ENCODE results near the gene RNF223. TPM values are rescaled to one million over a fixed set of nuclear protein-coding genes. Genes with fewer than 3 reads are reported as not detected.

The RNF223 gene
- total RNA-seq, 1 donor from 2014 or later, result 7.5 TPM

- Histone ChIP-seq H3K36me3 (ENCODE audit: control insufficient read depth, insufficient read depth, low read length) (no peaks in the 10 kb centered on the region), H3K27me3 (ENCODE audit: control insufficient read depth, insufficient read depth, low read length) (no peaks in the 10 kb centered on the region), H3K4me3 (ENCODE audit: low read depth, low read length) (no peak overlapping the region)
- no peak for DNase-seq (ENCODE audit: low read depth)
- TF ChIP-seq CTCF (IDR thresholded peaks at IDR 0.05; ENCODE audit: insufficient read depth, low read length, poor library complexity, severe bottlenecking), result no peak
Measured at GRCh38 chr1:1092894-1093609, 18.9 kb upstream of the RNF223 start.

GRCh38 chr1:1092149-1092855, 18.2 kb upstream of the RNF223 start:
- no peak overlapping the region for H3K4me3 ChIP-seq (ENCODE audit: low read depth, low read length)
- DNase-seq (ENCODE audit: low read depth), result no peak
- H3K27me3 ChIP-seq (ENCODE audit: control insufficient read depth, insufficient read depth, low read length), result no peaks in the 10 kb centered on the region
- no peaks in the 10 kb centered on the region for H3K36me3 ChIP-seq (ENCODE audit: control insufficient read depth, insufficient read depth, low read length)
- TF ChIP-seq CTCF (IDR thresholded peaks at IDR 0.05; ENCODE audit: insufficient read depth, low read length, poor library complexity, severe bottlenecking), result no peak

- Histone ChIP-seq H3K4me3 (ENCODE audit: low read depth, low read length) (no peak overlapping the region), H3K27me3 (ENCODE audit: control insufficient read depth, insufficient read depth, low read length) (no peaks in the 10 kb centered on the region), H3K36me3 (ENCODE audit: control insufficient read depth, insufficient read depth, low read length) (no peaks in the 10 kb centered on the region)
- DNase-seq (ENCODE audit: low read depth), result no peak
- no peak for TF ChIP-seq CTCF (IDR thresholded peaks at IDR 0.05; ENCODE audit: insufficient read depth, low read length, poor library complexity, severe bottlenecking)
Measured at GRCh38 chr1:1091344-1092148, 17.4 kb upstream of the RNF223 start.

- no peak for TF ChIP-seq CTCF (IDR thresholded peaks at IDR 0.05; ENCODE audit: insufficient read depth, low read length, poor library complexity, severe bottlenecking)
Measured at GRCh38 chr1:1090424-1091343, 16.6 kb upstream of the RNF223 start.

GRCh38 chr1:1089731-1090423, 15.8 kb upstream of the RNF223 start:
- TF ChIP-seq CTCF (IDR thresholded peaks at IDR 0.05; ENCODE audit: insufficient read depth, low read length, poor library complexity, severe bottlenecking), result no peak
- Histone ChIP-seq H3K36me3 (ENCODE audit: control insufficient read depth, insufficient read depth, low read length) (no peaks in the 10 kb centered on the region), H3K27me3 (ENCODE audit: control insufficient read depth, insufficient read depth, low read length) (no peaks in the 10 kb centered on the region), H3K4me3 (ENCODE audit: low read depth, low read length) (no peak overlapping the region)
- no peak for DNase-seq (ENCODE audit: low read depth)

More at GRCh38 chr1:1090424-1091343, 16.6 kb upstream of the RNF223 start:
- no peaks in the 10 kb centered on the region for H3K27me3 ChIP-seq (ENCODE audit: control insufficient read depth, insufficient read depth, low read length)
- H3K36me3 ChIP-seq (ENCODE audit: control insufficient read depth, insufficient read depth, low read length), result no peaks in the 10 kb centered on the region
- H3K4me3 ChIP-seq (ENCODE audit: low read depth, low read length), result no peak overlapping the region
- DNase-seq (ENCODE audit: low read depth), result no peak
